Transverse colon (tissue), 4 donors: ENCODE data around the gene LRRC74A. TPM values are rescaled to one million over a fixed set of nuclear protein-coding genes. Genes with fewer than 3 reads are reported as not detected.

Source experiments
- DNase-seq: peaks from one replicate; pipeline ENCODE4 v3.0.0-alpha.2; 2019
- H3K27ac ChIP-seq, 4 donors: fragments of 200-600 bp; sonication (generic); 2 replicates each; pipeline ENCODE4 v1.5.1; 2016 to 2018; ENCODE audit warnings: inconsistent platforms in 4 of 4
- H3K27me3 ChIP-seq: fragments of 200-600 bp; sonication (generic); 2 replicates; pipeline ENCODE4 v1.5.1; 2017; ENCODE audit warnings: inconsistent platforms
- H3K36me3 ChIP-seq, 4 donors: fragments of 200-600 bp; sonication (generic); 2 replicates each; pipeline ENCODE4 v1.5.1; 2017 to 2019; ENCODE audit warnings: inconsistent platforms in 4 of 4
- H3K4me1 ChIP-seq, 4 donors: fragments of 200-600 bp; sonication (generic); 2 replicates each; pipeline ENCODE4 v1.5.1; 2017 to 2020; ENCODE audit warnings: inconsistent platforms in 4 of 4
- H3K4me3 ChIP-seq, 4 donors: fragments of 200-600 bp; sonication (generic); 1 replicate in 1 of 4; 2 replicates in 3 of 4; pipeline versions ENCODE4 v1.5.1 to v1.6.1; 2017 to 2019; ENCODE audit warnings: inconsistent platforms in 4 of 4
- H3K9me3 ChIP-seq, 2 donors: fragments of 200-600 bp; sonication (generic); 2 replicates each; pipeline ENCODE4 v1.5.1; 2017 to 2019; ENCODE audit warnings: inconsistent platforms in 2 of 2
- CTCF ChIP-seq, 5 experiments: fragments of 200-600 bp in 3 of 5; fragments of 450-650 bp in 2 of 5; sonication (generic) in 3 of 5; IDR thresholded peaks; 1 replicate in 2 of 5; 2 replicates in 3 of 5; pipeline ENCODE4 v1.5.1; 2016 to 2017; ENCODE audit warnings: antibody characterized with exemption in 5 of 5, inconsistent platforms in 3 of 5, mild to moderate bottlenecking in 2 of 5, moderate library complexity in 1 of 5
- EP300 ChIP-seq: sonication (generic); formaldehyde crosslinking; IDR thresholded peaks from one replicate; pipeline ENCODE4 v1.6.1; 2017; ENCODE audit warnings: antibody characterized with exemption, low read depth
- POLR2A ChIP-seq: fragments of 450-650 bp; IDR thresholded peaks from one replicate; pipeline ENCODE4 v1.6.1; 2016; ENCODE audit warnings: antibody characterized with exemption, mild to moderate bottlenecking, moderate library complexity
- POLR2AphosphoS5 ChIP-seq, 3 donors: sonication (generic); formaldehyde crosslinking; IDR thresholded peaks; one replicate each; pipeline ENCODE4 v1.6.1; 2016; ENCODE audit warnings: antibody characterized with exemption in 3 of 3
- WGBS, 2 donors: methylation state at CpG; one replicate each; pipeline ENCODE4 v1.1.5; 2018; ENCODE audit warnings: low coverage in 1 of 2; 5-methylcytosine and 5-hydroxymethylcytosine counted together
- in situ Hi-C, 4 donors: fragments of 200-750 bp; cut with MboI; loops; one replicate each; pipeline versions ENCODE4 v1.15.0 to v1.15.1; 2017; ENCODE audit warnings: low sequenced_read_pairs in 3 of 4, low pct_ligation_motif_present in 1 of 4, low pct_unique_long_range_greater_than_20kb in 1 of 4
- intact Hi-C: fragments of 100-400 bp; cut with DNase I; formaldehyde crosslinking; loops from one replicate; pipeline ENCODE4 v1.15.1; 2023; ENCODE audit warnings: low total_unique reads
- total RNA-seq, 4 donors: library from RNA; depleted of rRNA; stranded (reverse); fragments of >200 nt; gene quantifications; one replicate each; pipeline ENCODE4 v1.1.0, GENCODE V29; 2016

Gene LRRC74A
- total RNA-seq, 4 donors from 2014 or later: not detected

GRCh38 chr14:76829013-76829365, 2.8 kb downstream of the LRRC74A start:
- DNase-seq: no peak
- Histone ChIP-seq H3K4me1 (peaks cover 0 to 9% (median 0%) of the 10 kb centered on the region in 4 donors), H3K27ac (peak overlapping the region in 2 of 4 donors; percentile 25 to 30), H3K36me3 (no peaks in the 10 kb centered on the region), H3K9me3 (no peaks in the 10 kb centered on the region), H3K4me3 (no peak overlapping the region), H3K27me3 (no peaks in the 10 kb centered on the region)
- TF ChIP-seq POLR2AphosphoS5 (IDR thresholded peaks at IDR 0.05) (no peak), CTCF (IDR thresholded peaks at IDR 0.05) (no peak), EP300 (no peak)
- 69% methylated on average over 3 of the region's 3 CpGs; no CpG with 5 or more reads in 1 of the 2 donors for whole genome bisulfite sequencing, 2 donors
- in situ Hi-C loops: no loop called here
- intact Hi-C loops: no loop called here

GRCh38 chr14:76829650-76830421, 3.6 kb downstream of the LRRC74A start:
- DNase-seq: no peak
- 38% methylated on average over 7 of the region's 7 CpGs; no CpG with 5 or more reads in 1 of the 2 donors for WGBS, 2 donors
- H3K36me3 ChIP-seq: no peaks in the 10 kb centered on the region
- no peak overlapping the region for H3K4me3 ChIP-seq
- H3K27me3 ChIP-seq: no peaks in the 10 kb centered on the region
- in situ Hi-C loops (no loop called here), intact Hi-C loops (no loop called here)
- TF ChIP-seq CTCF (IDR thresholded peaks at IDR 0.05) (no peak), POLR2AphosphoS5 (IDR thresholded peaks at IDR 0.05) (no peak), POLR2A (no peak), EP300 (no peak)
- H3K9me3 ChIP-seq: no peaks in the 10 kb centered on the region
- H3K27ac ChIP-seq: peak overlapping the region in 2 of 4 donors; percentile 25 to 30
- H3K4me1 ChIP-seq: peaks cover 0 to 9% (median 0%) of the 10 kb centered on the region in 4 donors

GRCh38 chr14:76830556-76830955, 4.3 kb downstream of the LRRC74A start:
- TF ChIP-seq CTCF (IDR thresholded peaks at IDR 0.05) (no peak), POLR2AphosphoS5 (IDR thresholded peaks at IDR 0.05) (no peak), EP300 (no peak), POLR2A (no peak)
- Histone ChIP-seq H3K27me3 (no peaks in the 10 kb centered on the region), H3K36me3 (no peaks in the 10 kb centered on the region), H3K27ac (peak overlapping the region in 1 of 4 donors; percentile 25), H3K9me3 (no peaks in the 10 kb centered on the region), H3K4me1 (peaks cover 0 to 9% (median 0%) of the 10 kb centered on the region in 4 donors), H3K4me3 (no peak overlapping the region)
- in situ Hi-C loops (no loop called here), intact Hi-C loops (no loop called here)
- no peak for DNase-seq
- 75 to 100% methylated on average over 1 to 4 of the region's 4 CpGs for WGBS, 2 donors

- H3K9me3 ChIP-seq: no peaks in the 10 kb centered on the region
- DNase-seq: no peak
- peaks cover 0 to 5% (median 0%) of the 10 kb centered on the region in 4 donors for H3K4me1 ChIP-seq
- intact Hi-C loops: no loop called here
- no peaks in the 10 kb centered on the region for H3K36me3 ChIP-seq
- 32% methylated on average over 1 of the region's 1 CpG; no CpG with 5 or more reads in 1 of the 2 donors for WGBS, 2 donors
- H3K27me3 ChIP-seq: no peaks in the 10 kb centered on the region
- in situ Hi-C loops: no loop called here
- TF ChIP-seq CTCF (IDR thresholded peaks at IDR 0.05): no peak
- H3K27ac ChIP-seq: no peak overlapping the region
- no peak overlapping the region for H3K4me3 ChIP-seq
Measured at GRCh38 chr14:76832503-76832988, 6.3 kb downstream of the LRRC74A start.
